Measurements from ENCODE around the gene OR52N5.

DNA sequence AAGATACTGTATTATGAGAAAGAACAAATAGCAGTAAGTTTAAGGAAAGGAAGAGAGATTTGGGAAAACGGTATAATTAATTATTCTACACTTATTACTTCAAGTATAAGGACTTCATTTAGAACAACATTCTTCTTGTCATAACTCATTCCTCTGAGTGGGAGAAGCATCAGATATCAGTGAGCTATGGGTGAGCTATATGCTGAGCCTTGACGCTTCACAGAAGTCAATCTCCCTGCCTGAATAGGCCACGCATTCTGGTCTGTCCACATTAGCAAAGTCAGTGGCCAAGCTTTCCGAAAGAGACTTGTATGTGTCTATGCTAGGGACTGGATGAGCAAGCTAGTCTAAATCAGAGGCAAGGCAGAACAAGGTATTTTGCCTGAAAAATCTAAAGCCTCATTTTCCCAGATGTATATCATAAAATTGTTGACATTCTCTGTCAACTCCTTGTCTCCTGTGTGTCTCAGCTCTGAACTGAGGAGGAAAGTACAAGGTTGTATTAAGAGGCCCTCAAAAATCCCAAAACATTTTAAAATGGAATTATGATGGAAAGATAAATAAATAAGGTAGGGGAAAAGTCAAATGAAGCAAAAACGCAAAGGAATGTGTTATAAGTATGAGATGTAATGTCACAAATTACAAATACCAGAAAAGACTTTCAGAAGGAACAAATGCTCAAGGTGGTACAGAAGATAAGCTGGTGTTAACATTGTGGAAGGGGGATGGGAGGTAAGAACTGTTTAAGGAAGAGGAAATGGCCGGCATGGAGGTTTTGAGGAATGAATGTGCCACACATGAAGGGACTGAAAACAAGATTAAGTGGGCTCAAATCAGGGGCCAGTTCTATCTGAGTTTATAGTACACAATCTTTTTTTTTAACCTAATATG is 27.0 kb upstream of the OR52N5 start:
- TF ChIP-seq, protein P1, sequence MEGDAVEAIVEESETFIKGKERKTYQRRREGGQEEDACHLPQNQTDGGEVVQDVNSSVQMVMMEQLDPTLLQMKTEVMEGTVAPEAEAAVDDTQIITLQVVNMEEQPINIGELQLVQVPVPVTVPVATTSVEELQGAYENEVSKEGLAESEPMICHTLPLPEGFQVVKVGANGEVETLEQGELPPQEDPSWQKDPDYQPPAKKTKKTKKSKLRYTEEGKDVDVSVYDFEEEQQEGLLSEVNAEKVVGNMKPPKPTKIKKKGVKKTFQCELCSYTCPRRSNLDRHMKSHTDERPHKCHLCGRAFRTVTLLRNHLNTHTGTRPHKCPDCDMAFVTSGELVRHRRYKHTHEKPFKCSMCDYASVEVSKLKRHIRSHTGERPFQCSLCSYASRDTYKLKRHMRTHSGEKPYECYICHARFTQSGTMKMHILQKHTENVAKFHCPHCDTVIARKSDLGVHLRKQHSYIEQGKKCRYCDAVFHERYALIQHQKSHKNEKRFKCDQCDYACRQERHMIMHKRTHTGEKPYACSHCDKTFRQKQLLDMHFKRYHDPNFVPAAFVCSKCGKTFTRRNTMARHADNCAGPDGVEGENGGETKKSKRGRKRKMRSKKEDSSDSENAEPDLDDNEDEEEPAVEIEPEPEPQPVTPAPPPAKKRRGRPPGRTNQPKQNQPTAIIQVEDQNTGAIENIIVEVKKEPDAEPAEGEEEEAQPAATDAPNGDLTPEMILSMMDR (IDR thresholded peaks at IDR 0.05 in 8 of 11, conservative IDR thresholded peaks at IDR 0.05 in 3 of 11), result no peak
- no peak for TF ChIP-seq POLR2A (IDR thresholded peaks at IDR 0.05)
